GM21447 (cell line): Measurements from ENCODE around the gene C21orf58.
A peak's percentile ranks its signal among the peaks of the same experiment; 100 is the strongest.

Experiments
- ATAC-seq: cut with Tn5 transposase; IDR thresholded peaks from one replicate; pipeline ENCODE4 v1.9.1; 2021; ENCODE audit not compliant: unreplicated experiment

Gene C21orf58

DNA sequence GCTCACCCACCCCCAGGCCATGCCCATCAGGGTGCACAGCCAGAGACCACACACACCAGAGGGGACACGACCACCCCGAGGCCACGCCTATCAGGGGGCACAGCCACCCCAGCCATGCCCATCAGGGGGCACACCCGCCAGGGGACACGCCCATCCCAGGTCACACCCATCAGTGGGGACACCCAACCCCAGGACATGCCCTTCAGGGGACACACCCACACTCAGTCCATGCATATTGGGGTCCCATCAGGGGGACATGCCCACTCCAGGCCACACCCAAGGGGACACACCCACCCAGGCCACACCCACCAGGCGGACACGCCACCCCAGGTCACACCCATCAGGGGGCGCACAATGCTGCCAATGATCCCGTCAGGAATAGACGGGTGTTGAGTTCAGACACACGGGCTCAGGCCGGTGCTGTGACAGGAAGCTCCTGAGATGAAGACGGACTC, 59.0 kb downstream of the C21orf58 start:
- no peak for ATAC-seq

GRCh38 chr21:46264046-46264689, 59.5 kb downstream of the C21orf58 start:
- no peak for ATAC-seq

DNA sequence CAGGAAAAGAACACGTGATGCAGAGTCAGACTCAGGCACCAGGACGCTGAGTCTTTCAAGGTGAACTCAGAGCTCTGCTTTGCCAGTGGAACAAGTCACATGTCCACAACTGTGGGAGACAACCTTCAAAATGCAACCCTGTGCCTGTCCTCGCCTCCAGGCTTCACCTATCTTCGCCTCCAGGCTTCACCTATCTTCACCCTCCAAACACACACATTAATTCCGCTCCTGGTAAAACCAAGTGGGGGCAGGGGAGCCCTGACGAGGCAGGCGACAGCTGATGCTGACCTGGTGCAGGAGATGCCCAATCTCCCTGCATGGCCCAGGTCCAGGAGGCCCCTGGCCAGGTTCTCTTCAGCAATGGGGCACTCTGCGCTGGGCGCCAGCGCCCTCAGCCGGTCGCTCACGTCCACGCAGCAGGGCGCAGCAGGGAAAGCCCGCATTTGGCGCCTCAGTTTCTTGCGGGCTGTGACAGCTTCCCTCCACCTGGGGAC, 67.1 kb downstream of the C21orf58 start:
- no peak for ATAC-seq

DNA sequence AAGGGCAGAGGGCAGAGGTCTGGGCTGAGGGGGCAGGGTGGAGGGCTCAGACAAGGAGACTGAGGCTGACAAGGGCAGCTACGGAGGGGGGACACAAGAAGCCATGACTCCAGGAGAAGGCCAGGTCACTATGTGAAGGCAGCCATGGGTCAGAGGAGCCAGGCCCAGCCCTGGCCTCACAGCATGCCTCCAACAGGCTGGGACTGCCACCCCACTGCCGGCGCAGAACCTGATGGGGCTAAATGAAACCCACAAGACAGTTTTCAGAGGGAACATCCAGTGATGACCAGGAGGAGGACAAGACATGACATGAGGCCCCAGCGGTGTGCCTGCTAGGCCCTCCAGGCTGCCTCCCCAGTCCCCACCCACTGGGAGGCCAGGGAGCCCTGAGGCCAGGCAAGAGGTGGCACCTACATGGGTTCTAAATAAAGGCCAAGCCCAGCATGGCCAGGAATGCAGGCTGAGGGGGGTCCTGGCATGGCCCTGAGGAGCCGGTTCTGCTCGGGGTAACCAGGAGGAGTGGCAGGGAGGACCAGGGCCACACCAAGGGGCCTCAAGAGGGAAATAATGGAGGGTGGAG, 67.8 kb downstream of the C21orf58 start:
- ATAC-seq = no peak

DNA sequence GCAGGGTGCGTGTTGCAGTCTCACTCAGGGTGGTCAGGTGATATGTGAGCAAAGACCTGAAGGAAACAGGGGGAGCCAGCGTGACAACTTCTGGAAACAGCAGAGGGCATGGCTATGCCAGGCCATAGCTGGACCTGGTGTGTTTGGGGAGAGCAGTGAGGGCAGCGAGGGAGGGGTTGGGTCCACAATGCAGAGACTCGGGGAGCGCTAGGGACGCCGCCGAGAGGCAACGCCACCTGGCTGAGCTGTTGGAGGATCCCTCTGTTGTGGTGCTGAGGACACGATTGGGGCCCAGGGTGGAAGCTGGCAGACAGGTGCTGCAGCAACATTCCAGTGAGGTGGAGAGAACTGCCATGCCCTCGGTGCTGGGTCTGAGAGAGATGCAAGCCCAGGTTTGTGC, 68.5 kb downstream of the C21orf58 start:
- no peak for ATAC-seq

- peak; percentile 73 for ATAC-seq
Measured at GRCh38 chr21:46254208-46254975, 69.3 kb downstream of the C21orf58 start.

GRCh38 chr21:46253610-46254124, 70.0 kb downstream of the C21orf58 start:
- ATAC-seq = peak; percentile 72

- ATAC-seq = no peak
Measured at GRCh38 chr21:46252840-46253239, 70.8 kb downstream of the C21orf58 start.
